K562 (cell line): ENCODE measurements around the gene IL17REL. TPM values are rescaled to one million over a fixed set of nuclear protein-coding genes. Genes with fewer than 3 reads are reported as not detected.

Source experiments
- BDP1 ChIP-seq: IDR thresholded peaks from 3 replicates; pipeline ENCODE4 v1.6.1; 2011; ENCODE audit not compliant: insufficient read length, insufficient read depth
- CTCFL ChIP-seq: IDR thresholded peaks from 2 replicates; pipeline ENCODE4 v1.6.1; 2011; ENCODE audit warnings: borderline replicate concordance, low read depth, mild to moderate bottlenecking, moderate library complexity, low read length; ENCODE audit not compliant: insufficient read depth, poor library complexity, severe bottlenecking
- IRF2 ChIP-seq: sonication (generic); formaldehyde crosslinking; IDR thresholded peaks from 2 replicates; pipeline ENCODE4 v1.8.1; 2022; ENCODE audit warnings: mild to moderate bottlenecking, missing genetic modification reagents
- MAX ChIP-seq: sonication (generic); formaldehyde crosslinking; IDR thresholded peaks from 2 replicates; pipeline ENCODE4 v1.9.0; 2022; ENCODE audit warnings: mild to moderate bottlenecking, missing genetic modification reagents
- MAZ ChIP-seq, 2 experiments: fragments of 450-650 bp in 1 of 2; sonication (generic) in 1 of 2; formaldehyde crosslinking; IDR thresholded peaks in 1 of 2; conservative IDR thresholded peaks in 1 of 2; 2 replicates each; pipeline versions ENCODE4 v1.4.0 to v1.5.0; 2020; ENCODE audit warnings: mild to moderate bottlenecking in 1 of 2, missing genetic modification reagents in 1 of 2
- MXD1 ChIP-seq: fragments of 250-450 bp; sonication (Bioruptor Pico); IDR thresholded peaks from 2 replicates; pipeline ENCODE4 v1.8.0; 2021; ENCODE audit warnings: borderline replicate concordance, mild to moderate bottlenecking, moderate library complexity; ENCODE audit not compliant: poor library complexity, severe bottlenecking
- NR0B1 ChIP-seq: fragments of 450-650 bp; IDR thresholded peaks from one replicate; pipeline ENCODE4 v1.6.1; 2018; ENCODE audit warnings: mild to moderate bottlenecking, moderate library complexity; ENCODE audit not compliant: partially characterized antibody
- NR4A1 ChIP-seq, 2 experiments: fragments of 250-450 bp in 1 of 2; fragments of 450-650 bp in 1 of 2; sonication (Bioruptor Pico) in 1 of 2; IDR thresholded peaks; 2 replicates each; pipeline versions ENCODE4 v1.4.0 to v1.6.1; 2016 to 2020; ENCODE audit warnings: mild to moderate bottlenecking in 2 of 2, missing compliant biosample characterization in 1 of 2, missing genetic modification characterization in 1 of 2, moderate library complexity in 1 of 2
- RUNX1 ChIP-seq: sonication (generic); IDR thresholded peaks from 2 replicates; pipeline ENCODE4 v1.6.1; 2016; ENCODE audit warnings: antibody characterized with exemption, low read depth
- SAP30 ChIP-seq: fragments of 200-600 bp; sonication (generic); IDR thresholded peaks from 2 replicates; pipeline ENCODE4 v1.6.1; 2012; ENCODE audit warnings: borderline replicate concordance, low read depth, mild to moderate bottlenecking, moderate library complexity, low read length, control low read depth, inconsistent platforms; ENCODE audit not compliant: insufficient read depth, poor library complexity, severe bottlenecking
- SIX5 ChIP-seq, 2 experiments: IDR thresholded peaks; 2 replicates each; pipeline ENCODE4 v1.6.1; 2011; ENCODE audit warnings: low read length in 2 of 2, borderline replicate concordance in 1 of 2, low read depth in 1 of 2, mild to moderate bottlenecking in 1 of 2, moderate library complexity in 1 of 2; ENCODE audit not compliant: insufficient read depth in 1 of 2
- SLC30A9 ChIP-seq: fragments of 250-450 bp; sonication (Bioruptor Pico); IDR thresholded peaks from 2 replicates; pipeline ENCODE4 v1.8.0; 2022; ENCODE audit warnings: mild to moderate bottlenecking, moderate library complexity
- SMAD3 ChIP-seq: fragments of 450-650 bp; formaldehyde crosslinking; conservative IDR thresholded peaks from 2 replicates; pipeline ENCODE4 v1.4.0; 2020; ENCODE audit warnings: mild to moderate bottlenecking
- SP2 ChIP-seq: IDR thresholded peaks from 2 replicates; pipeline ENCODE4 v1.6.1; 2011; ENCODE audit warnings: mild to moderate bottlenecking, low read depth, low read length, moderate library complexity; ENCODE audit not compliant: poor library complexity, severe bottlenecking; ENCODE audit errors: extremely low read depth
- TCF3 ChIP-seq: sonication (generic); formaldehyde crosslinking; IDR thresholded peaks from 2 replicates; pipeline ENCODE4 v1.4.0; 2020; ENCODE audit warnings: mild to moderate bottlenecking, missing genetic modification reagents
- THAP12 ChIP-seq: fragments of 250-450 bp; sonication (Bioruptor Pico); IDR thresholded peaks from 2 replicates; pipeline ENCODE4 v1.9.0; 2021; ENCODE audit warnings: mild to moderate bottlenecking, inconsistent platforms
- ZNF146 ChIP-seq: IDR thresholded peaks from one replicate; pipeline ENCODE4 v1.6.1; 2018; ENCODE audit warnings: missing compliant biosample characterization; ENCODE audit not compliant: unreplicated experiment
- ZNF445 ChIP-seq: fragments of 250-450 bp; sonication (Bioruptor Pico); IDR thresholded peaks from 2 replicates; pipeline ENCODE4 v1.4.0; 2020; ENCODE audit warnings: low read depth, mild to moderate bottlenecking, moderate library complexity
- polyA plus RNA-seq, 8 experiments: library from polyadenylated mRNA; depleted of rRNA in 4 of 8; stranded (reverse) in 5 of 8; unstranded in 3 of 8; fragments of >200 nt; fragmentation: Nextera tagmentation in 2 of 8; fragmentation: Illumina TruSeq in 1 of 8; extraction: Ambion mirVana in 2 of 8; extraction: Trizol in 1 of 8; gene quantifications; 2 replicates each; pipeline versions ENCODE4 v1.2.1 to v1.2.3, GENCODE V29; 2011 to 2014; ENCODE audit warnings: inconsistent platforms in 1 of 8, missing spikeins in 1 of 8
- total RNA-seq, 7 experiments: library from RNA; depleted of rRNA in 6 of 7; stranded (reverse); fragments of >200 nt in 6 of 7; fragmentation: Illumina TruSeq in 2 of 7; extraction: Trizol in 2 of 7; gene quantifications; 2 replicates each; pipeline versions ENCODE4 v1.2.1 to v1.2.3, GENCODE V29; 2011 to 2021; ENCODE audit warnings: low replicate concordance in 1 of 7

IL17REL gene
- total and polyA plus RNA-seq, 9 of the 15 experiments (the other 6 are each of a cell fraction or from before 2014, with no cell fraction given): 0.05 to 0.42 (median 0.11) TPM; not detected in 4

GRCh38 chr22:49960159-49961004 lies 52.2 kb downstream of the IL17REL start, which contains the start of gene PIM3 (continued):
- no peak for TF ChIP-seq SIX5 (IDR thresholded peaks at IDR 0.05; ENCODE audit: borderline replicate concordance in 1 of 2, insufficient read depth in 1 of 2, low read depth in 1 of 2, low read length in 2 of 2)
- TF ChIP-seq SMAD3: no peak
- no peak for TF ChIP-seq RUNX1
- no peak for TF ChIP-seq ZNF146 (CRISPR knock-in tag)
- TF ChIP-seq SAP30: no peak
- no peak for TF ChIP-seq ZNF445 (CRISPR knock-in tag)
- TF ChIP-seq SP2: no peak
- TF ChIP-seq NR0B1: no peak
- no peak for TF ChIP-seq NR4A1 (CRISPR knock-in tag; IDR thresholded peaks at IDR 0.05)
- TF ChIP-seq NR4A1 (tag; IDR thresholded peaks at IDR 0.05): no peak
- peak; percentile 98 for TF ChIP-seq MAX (CRISPR knock-in tag)
- TF ChIP-seq SLC30A9 (CRISPR knock-in tag): no peak
- no peak for TF ChIP-seq IRF2 (CRISPR knock-in tag)
- no peak for TF ChIP-seq TCF3 (CRISPR knock-in tag)
- TF ChIP-seq MAZ (CRISPR knock-in tag; conservative IDR thresholded peaks at IDR 0.05 in 1 of 2, IDR thresholded peaks at IDR 0.05 in 1 of 2): peak; percentile 42 to 73
- peak; percentile 66; the same call in 1 of the 2 replicates for TF ChIP-seq THAP12 (CRISPR knock-in tag)
- TF ChIP-seq MXD1 (CRISPR knock-in tag): peak; percentile 66
- TF ChIP-seq BDP1: no peak
- no peak for TF ChIP-seq CTCFL
